GM19351 (cell line): Measurements from ENCODE around the gene SYNE1.
A peak's percentile ranks its signal among the peaks of the same experiment; 100 is the strongest.
"Not testable (repeated sequence)": the region's sequence is repeated elsewhere in the genome, so short reads cannot be mapped to it uniquely, and the experiment has no call there.

Experiments
- ATAC-seq: cut with Tn5 transposase; IDR thresholded peaks from one replicate; pipeline ENCODE4 v1.9.1; 2021; ENCODE audit warnings: mild to moderate bottlenecking, moderate library complexity; ENCODE audit not compliant: unreplicated experiment

SYNE1 gene

DNA sequence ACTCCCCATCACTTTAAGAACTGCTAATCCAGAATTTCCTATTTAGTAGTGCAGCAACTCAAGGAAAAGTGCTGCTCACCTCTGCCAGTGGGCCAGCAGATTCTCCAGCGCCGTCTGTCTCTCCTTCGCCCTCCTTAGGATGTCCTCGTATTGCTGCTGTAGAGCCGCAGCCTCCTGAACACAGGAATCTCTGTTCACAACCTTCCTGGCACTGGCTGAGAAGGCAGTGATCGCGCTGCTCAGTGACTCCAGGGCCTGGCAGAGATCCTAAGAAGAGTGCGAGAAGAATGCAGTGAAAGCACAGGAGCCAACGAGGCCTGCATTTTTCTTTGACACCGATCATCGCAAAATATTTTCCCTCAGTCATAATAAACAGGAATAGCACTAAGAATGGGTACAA lies 209.0 kb downstream of the SYNE1 start:
- ATAC-seq, result no peak

DNA sequence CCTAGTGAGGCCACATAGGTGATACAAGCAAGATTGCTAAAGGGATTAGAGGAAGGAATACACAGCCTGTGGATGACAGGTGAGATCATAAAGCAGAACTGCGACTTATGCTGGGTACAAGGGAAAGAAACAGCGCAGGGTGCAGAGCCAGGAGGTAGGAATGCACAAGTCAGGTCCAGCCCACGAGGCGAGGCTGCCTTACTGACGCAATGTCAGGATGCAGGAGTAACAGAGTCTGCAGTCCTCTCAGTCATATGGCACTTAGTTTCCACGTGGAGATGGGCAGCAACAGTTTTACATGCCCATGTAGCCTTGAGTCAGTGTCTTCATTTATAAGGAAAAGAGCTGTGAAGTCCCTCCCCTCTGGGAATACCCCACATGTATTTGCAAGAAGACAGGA lies 210.9 kb downstream of the SYNE1 start:
- no peak for ATAC-seq

DNA sequence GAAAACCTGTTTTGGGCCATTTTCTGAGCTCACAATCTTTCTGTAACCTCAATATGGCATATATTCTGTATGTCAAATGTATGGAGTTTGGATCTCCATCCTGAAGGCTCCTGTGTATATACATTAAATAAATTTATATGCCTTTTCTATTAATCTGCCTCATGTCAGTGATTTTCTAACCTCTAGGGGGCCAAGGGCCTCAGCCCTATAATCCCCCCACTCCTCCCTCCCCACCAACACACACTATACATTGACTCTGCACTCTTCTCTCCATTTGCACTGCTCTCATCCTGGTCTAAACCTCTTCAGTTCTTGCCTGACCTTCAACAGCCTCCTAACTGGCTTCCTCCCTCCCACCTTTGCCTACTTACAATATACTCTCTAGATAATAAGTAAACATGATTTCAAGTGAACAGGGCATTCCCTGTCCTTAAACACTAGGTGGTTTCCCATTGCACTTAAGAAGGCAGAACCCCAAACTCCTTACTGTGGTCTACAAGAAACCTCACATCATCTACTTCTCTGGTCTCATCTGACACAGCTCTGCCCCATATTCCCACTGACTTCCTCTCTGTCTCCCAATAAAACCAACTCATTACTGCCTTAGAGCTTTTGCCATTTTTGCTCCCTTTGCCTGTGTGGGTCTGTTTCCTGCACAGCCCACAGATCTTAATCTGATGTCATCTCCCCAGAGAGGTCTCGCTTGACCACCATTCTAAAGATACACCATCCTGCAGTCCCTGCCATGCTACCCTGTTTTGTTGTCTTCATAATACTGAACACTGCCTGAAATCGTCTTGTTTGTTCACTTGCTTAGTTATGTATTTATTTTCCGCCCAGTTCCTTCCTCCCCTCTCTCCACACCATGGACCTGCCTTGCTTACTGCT lies 213.7 kb downstream of the SYNE1 start:
- peak; percentile 59 for ATAC-seq

DNA sequence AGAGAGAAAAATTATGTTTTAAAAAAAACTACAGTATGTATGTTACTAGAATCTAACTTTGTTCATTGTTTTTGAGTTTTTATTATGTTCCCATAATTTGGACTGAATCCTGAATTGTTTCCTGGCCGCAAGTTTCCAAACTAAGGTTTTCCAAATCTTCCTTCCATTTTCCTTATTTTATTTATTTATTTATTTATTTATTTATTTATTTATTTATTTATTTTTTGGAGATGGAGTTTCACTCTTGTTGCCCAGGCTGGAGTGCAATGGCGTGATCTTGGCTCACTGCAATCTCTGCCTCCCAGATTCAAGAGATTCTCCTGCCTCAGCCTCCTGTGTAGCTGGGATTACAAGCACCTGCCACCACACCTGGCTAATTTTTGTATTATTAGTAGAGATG lies 215.7 kb downstream of the SYNE1 start:
- not testable (repeated sequence) for ATAC-seq

DNA sequence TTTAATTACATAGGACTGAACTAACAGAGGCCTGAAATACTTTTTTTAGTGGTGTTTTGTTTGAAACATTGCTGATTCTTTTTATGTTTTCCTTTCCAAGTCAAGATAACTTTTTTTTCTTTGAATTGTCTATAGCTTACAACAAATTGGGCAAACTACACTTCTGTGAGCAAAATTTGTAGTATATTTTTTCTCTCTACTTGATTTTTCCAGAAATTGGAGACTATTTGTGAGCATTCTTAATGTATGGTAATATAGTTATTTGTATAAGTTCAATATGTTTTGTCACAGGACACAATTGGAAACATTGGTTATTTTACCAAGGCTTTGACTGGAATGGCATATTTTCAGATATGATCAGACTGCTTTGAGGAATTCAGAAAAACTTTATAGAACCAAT lies 216.5 kb downstream of the SYNE1 start:
- ATAC-seq, result no peak

DNA sequence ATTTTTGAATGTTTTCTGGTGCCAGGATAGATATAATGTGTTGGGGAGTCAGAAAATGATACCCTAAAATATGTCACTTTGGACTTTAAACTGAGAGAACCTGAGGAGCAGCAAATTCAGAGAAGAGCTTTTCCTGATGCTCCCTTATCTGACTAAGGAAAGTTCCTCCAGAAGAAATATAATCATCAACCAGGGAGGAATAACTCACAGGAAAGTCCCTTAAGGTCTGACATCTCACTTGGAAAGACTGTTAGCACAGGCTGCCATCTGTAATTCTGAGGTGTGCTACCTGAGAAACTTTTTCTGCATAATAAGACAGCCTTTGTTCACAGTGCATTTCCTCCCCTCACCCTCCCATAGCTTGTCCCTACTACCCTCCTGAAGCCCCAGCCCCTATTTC lies 218.6 kb downstream of the SYNE1 start:
- no peak for ATAC-seq

DNA sequence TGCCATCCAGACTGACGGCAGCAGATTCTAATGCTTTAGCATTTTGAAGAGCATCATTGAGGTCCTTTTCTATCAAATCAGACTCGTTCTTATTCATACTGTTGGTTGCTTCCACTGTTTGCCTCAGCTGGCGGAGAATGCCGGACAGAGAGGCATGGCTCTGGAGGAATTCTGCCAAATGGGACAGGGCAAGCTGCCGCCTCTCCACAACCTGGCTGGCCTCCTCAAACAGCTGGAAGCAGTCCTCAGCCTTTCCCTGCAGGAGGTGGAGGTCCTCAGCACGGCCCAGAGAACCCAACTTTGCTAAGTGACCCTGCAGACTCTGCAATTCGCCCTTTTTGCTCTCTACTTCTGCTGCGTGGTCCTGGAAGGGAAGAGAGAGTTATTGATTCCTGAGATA lies 220.5 kb downstream of the SYNE1 start:
- no peak for ATAC-seq

DNA sequence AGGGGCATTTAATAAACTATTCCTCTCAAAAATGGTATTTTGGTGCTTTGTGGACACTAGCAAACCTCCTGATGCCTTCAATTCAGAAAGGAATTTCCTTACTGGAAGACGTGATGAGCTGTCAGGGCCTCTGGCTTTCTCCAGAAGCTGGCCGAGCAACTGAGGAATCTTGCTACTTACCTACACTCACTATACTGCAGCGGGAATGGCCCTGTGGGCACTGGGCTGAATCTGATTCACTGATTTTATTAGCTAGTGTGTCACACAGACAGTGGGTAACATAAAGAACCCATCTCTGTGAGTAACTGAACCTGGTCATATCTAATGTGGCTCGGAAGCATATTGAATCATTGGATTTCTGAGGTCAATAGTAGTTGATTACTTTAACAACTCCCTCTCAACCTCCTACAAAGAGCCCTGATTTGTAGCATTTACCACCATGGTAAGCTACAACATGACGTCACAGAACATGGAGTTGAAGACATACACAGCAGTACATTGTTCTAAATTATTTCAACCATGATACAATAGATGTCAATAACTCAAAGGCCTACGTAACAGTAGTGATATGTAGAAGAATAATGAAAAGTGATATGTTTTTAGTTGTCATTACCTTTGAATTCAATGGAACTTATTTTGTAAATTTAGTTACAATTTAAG lies 232.1 kb downstream of the SYNE1 start:
- ATAC-seq, result no peak

DNA sequence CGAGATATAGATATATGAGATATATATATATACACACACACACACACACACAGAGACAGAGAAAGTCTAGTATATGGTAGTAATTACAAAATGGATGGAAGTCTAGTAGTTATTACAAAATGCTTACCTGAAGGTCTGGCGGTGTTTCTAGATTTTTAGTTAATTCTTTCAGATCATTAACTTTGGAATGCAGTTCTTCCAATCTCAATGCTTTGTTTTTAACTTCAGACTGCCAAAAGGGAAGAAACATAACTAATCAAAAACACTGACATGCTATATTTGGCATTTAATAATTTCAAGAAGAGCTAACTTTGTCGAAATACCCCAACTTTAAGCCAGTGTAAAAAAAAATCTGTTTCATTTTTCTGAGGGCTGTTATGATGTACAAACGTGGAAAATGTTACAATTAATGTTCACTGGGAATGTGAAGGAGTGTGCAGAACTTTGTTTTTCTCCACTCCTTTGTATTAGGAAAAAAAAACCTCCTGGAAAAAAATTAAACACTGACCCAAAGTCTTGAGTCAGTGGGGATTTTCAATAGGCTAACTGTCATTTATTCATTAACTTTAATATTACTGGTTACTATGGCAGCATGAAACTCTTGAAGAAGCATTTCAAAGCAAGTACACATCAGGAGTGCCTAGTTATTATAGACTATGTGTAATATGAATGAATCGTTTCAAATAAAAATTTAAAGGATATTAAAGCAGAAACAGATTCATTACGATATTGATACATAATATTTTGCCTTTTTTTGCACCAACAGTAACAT lies 232.9 kb downstream of the SYNE1 start:
- no peak for ATAC-seq

DNA sequence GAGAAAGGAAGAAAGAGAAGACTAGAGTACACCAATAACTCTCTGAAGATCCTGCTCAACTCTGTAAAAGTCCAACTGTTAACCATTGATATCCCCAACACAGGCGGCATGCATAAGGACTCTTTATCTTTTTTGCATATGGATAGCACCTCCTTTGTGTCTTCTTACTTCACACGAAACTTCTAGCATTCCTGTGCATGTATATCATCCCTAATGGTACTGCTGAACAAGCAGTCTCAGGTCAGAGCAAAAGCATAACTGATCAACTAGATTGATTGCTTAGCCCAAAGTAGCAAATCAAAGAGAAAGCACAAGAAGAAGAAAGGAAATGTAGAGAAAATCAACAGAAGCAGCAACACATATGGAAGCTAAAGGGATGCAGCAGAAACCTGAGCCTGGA lies 234.4 kb downstream of the SYNE1 start:
- ATAC-seq, result no peak

DNA sequence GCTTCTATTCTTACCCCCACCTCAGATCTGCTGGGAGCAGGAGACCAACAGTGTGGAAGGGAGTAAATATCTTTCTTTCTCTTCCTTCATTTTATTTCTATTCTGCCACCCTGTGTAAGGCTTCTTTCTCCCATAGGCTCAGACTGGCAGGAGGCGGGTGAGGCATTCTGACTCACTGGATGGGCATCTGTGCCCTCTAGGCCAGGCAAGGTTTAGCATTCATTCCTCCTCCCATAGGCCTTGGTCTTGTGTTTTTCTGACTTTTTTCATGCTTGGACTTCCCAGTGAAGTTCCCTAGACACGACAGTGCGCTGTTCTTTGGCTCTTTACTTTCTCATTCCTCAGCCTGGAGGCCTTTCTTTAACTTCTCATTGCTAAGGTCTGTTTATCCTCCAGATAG lies 235.2 kb downstream of the SYNE1 start:
- ATAC-seq, result no peak

DNA sequence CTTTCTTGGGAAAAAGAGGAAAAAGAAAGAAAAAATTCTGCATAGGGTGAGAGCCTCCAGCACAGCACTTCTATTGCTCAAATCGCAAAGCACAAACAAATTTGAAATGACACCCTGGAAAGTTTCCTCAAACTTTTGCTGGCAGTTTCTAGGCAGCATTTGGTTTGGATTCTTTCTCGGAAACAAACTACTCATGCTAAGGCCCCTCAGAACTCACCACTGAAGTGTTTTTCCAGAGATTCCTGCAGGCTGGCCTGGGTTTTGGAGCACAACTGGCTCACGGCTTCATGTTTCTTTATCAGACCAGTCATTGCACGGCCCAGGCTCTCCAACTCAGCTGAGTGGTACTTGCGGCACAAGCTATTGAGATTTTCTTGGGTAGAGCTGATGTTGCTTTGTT lies 237.8 kb downstream of the SYNE1 start:
- no peak for ATAC-seq

DNA sequence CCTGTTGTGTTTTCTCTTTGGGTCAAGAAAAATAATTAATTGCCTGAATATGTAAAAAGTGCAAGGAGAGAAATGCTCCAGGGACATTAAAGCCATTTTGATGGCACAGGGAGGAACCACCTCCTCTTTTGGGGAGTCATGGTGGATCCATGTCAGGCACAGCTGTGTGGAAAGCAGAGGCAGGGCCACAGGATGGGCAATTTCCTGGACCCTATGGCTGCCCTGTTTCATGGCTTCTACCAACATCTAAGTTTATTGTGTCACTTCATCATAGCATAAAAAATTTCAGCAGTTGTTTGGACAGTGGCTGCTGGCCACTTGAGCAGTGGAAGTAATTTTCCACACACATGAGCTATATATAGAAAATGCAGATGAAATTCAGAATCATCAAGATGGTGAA lies 238.2 kb downstream of the SYNE1 start:
- no peak for ATAC-seq

DNA sequence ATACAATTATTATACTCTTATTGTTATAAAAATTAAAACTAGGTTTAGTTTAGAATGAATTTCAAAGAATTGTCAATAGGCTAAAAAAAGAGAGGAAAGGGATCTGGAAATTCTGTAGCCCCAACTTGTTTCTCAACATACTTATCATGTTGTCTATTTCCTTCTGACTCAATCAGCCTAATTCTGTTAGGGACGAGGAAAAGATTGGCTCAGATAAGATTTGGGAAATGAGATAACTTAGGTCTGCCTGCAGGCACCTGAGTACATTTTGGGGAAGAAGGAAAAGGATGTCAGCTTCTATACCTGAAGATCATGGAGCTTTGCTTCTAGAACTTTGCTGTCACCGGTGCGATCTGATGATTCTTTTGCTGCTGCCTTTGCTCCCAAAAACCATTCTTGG lies 238.8 kb downstream of the SYNE1 start:
- ATAC-seq, result no peak

DNA sequence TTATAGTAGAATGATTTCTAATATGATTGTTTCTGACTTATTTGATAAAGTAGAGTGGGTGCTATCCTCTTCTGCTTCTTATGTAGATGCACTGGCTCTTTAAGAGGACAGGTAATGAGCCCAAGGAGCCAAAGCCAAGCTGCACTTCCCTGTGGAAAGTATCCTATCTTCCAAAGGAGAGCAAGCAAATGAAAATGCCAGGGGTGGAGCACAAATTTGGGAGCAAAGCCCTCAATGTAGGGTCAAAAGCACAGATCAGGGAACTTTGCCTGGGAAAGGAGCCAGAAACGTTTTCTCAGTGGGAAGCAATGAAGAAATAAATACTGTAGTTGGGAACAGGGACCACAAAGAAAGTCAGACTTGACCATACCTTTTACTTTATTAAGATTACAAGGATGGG lies 242.9 kb downstream of the SYNE1 start:
- no peak for ATAC-seq

DNA sequence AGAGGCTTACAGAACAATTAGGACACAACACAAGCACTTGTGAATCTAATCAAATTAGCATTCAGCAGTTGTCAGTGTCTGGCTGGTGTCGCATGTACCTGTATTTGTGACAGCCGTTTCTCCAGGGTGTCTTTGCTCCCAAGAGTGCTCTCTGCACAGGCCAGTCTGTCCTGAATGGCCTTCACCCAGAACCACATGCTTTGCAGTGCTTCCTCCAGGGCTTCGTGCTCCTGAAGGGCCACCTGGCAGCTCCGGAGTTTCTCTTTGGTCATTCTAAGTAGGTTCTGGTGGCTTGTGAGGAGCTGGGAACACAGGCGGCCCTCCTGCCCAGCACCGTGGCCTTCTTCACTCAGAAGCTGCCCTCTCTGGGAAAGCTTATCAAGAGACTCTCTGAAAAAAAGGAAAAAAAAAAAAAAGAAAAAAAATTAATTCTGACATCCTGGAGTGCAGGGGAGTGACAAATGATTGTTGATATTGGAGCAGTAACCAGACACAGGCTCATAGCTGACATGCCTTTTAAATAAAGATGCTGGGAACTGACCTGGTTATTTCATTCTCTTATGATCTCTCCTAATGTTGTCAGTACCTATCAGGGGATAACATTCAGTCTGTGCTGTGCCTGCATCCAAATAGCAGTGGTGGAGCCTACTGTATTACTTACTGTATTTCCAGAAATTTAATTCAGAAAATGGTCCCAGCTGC lies 245.8 kb downstream of the SYNE1 start:
- no peak for ATAC-seq

DNA sequence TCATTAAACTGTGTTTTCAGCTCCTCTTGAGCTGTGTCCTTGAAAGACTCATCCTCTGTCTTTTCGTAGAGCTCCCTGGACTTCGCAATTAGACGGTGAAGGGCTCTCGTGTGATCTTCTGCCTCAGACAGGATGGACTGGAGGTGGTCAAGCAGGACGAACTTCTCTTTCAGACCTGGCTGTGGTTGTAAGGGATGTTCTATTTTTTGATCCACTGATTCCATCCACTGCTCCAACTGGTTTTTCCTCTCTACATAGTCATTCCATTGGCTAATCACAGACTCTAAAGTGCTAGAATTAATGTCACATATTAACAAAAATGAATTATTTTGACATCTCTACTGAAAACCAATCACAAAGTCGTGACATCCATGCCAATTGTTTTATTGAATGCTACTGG lies 250.1 kb downstream of the SYNE1 start:
- ATAC-seq, result no peak

DNA sequence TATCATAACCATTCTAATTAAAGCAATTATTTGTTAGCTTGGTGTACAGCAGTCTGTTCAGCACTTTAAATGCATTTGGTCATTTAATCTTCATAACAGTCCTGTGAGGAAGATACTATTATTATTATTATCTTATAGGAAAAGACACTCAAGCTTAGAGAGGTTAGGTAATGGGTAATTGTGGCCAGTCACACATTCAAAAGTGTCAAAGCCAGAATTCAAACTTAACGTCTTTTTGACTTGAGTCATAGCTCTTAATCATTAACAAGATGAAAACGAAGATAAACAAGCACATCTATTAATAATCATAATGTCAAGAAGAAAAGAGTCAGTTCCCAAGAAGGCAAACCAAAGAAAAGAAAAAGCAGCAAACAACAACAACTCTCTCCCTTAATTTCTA lies 251.0 kb downstream of the SYNE1 start:
- ATAC-seq, result no peak

DNA sequence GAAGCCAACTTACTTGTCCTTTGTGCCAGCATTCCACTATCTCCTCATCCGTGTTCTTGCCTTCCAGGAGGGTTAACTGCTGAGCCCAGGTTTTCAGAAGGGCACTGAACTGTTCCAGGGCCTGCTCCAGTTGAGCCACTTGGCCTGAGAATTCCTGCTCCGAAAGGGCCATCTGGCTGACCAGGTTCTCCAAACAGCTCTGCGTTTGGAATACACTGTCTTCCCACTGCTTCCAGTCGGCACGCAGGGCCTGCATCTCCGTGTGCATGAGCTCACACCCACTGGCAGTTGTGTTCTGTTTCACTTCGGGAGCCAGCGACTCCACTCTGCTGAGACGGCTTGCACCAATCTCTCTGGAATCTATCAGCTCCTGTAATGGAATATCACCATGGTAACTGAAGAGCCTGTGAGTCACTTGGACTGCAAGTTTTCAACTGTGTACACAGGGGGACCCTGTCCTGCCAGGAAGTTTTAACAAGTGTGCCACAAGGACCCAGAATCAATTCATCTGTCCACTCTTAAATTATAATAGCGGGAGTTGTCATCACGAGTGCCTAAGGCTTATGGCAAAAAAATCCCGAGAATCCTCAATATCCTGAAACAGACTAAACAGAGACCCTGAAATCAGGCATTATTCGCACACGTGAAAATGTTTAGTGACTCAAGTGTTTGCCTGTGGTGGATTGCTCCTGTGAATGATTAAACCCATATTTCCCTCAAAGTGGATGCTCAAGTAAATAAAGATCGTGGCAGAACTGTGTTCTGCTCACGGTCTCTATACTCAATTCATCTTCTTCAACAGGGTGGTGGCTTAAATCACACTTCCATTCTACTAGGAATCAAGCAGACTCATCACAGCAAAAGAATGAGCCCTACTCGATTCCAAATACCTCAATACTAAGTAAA lies 255.9 kb downstream of the SYNE1 start:
- no peak for ATAC-seq

DNA sequence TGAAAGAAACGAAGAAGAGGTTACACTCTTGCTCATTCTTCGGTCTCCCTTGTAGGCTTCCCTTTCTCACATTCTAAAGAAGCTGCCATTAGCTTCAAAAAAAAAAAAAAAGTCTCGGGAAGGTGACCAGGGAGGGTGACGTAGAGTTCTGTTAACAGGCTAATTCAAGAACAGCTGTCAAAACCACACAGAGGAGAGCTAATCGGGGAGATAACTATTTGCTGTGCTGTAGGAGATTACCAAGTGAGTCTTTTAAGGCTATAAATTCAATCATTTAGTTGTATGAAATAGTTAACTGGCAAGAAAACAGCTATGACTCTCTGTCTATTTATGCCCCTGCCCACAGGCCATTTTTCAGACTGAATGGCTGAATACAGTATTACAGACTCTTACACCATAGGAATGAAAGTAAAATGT lies 256.8 kb downstream of the SYNE1 start:
- ATAC-seq, result no peak
